C4-2B (cell line): ENCODE data around the gene HOXC5.

Experiments used
- CTCF ChIP-seq: fragments of 450-650 bp; conservative IDR thresholded peaks from 2 replicates; pipeline ENCODE4 v1.5.1; 2017; ENCODE audit warnings: mild to moderate bottlenecking
- ZFX ChIP-seq: fragments of 450-650 bp; IDR thresholded peaks from 2 replicates; pipeline ENCODE4 v1.6.1; 2017

GRCh38 chr12:54071942-54072341 is 39.1 kb downstream of the HOXC5 start:
- TF ChIP-seq CTCF (no peak), ZFX (no peak)
